Measurements from ENCODE around the gene PTPRC.
A peak's percentile ranks its signal among the peaks of the same experiment; 100 is the strongest.

PTPRC gene

GRCh38 chr1:198711837-198712236 lies 73.0 kb downstream of the PTPRC start:
- DNase-seq, result no peak

DNA sequence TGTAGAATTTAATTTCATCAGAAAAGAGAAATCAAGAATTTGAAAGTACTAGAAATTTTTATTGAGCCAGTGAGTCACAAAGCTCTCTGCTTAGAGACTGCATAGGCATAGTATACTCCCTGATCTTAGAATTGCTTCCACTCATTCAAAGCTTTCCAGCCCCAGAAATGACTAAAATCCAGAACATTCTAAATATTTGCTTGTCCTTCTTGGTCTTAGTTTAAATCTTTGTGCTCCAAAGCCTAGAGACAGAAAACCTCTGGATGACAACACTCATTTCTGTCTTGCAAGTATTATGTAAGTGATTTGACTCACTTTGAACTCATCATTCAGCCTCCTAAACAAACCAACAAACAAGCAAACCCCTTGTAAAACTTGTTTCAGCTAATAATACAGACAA lies 74.2 kb downstream of the PTPRC start:
- DNase-seq, result no peak

- DNase-seq, result no peak
Observed at GRCh38 chr1:198714271-198714670, 75.4 kb downstream of the PTPRC start.

- DNase-seq, result no peak
Observed at GRCh38 chr1:198716051-198716450, 77.2 kb downstream of the PTPRC start.

DNA sequence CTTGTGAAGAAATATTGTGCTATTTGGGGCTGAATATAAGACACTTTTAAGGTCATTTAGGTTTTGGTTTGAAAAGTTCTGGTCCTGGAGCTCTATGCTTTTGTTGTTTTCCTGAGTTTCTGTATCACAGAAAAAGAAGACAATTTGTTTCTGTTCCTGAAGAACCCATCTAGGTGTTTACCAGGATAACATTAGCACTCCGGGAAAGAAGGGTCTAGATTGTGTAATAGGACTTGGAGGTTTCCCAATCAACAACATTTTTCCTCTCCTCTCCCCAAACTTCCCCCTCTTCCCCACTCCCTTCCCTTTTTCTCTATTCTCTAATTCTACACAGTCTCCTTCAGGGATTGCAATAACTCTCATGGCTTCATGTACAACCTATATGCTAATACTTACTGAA lies 78.7 kb downstream of the PTPRC start:
- DNase-seq, result no peak

- DNase-seq, result no peak
Observed at GRCh38 chr1:198723127-198723526, 84.3 kb downstream of the PTPRC start.

DNA sequence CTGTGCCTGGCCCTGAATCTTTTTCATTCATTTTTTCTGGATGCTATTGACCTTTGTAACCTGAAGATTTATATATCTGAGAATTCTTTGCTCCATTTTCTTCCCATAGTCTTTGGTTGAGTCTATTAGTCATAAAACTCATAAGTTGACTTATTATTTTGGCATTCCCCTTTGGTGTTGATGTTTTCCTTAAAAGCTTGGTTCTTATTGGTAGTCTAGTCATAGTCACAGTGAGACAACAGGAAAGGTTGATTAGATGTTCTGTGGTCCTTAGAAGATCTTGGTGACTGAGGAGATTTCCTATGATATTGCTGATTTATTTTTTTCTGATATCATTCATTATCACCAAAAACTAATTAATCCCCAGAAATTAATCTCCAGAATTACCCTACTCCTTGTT lies 86.2 kb downstream of the PTPRC start:
- no peak for DNase-seq

DNA sequence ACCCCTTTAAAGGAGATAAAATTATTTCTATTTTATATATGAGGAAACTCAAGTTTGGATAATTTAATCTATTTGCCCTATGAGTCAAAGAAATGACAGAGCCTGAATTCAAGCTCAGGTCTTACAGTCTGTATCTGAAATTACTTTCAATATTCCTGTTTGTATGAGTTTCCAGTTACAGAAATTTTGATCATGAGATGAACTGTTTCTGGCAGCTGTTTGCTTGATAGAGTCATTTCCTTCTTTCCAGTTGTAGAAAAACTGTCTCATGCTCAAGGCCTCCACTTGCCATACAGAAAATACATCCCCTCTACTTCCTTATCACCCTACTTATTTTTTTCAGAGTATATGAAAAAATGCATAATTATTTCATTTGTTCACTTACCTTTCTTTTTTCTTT lies 87.6 kb downstream of the PTPRC start:
- DNase-seq, result no peak

- no peak for DNase-seq
Observed at GRCh38 chr1:198729195-198729863, 90.5 kb downstream of the PTPRC start.

- DNase-seq, result no peak
Observed at GRCh38 chr1:198730952-198731351, 92.1 kb downstream of the PTPRC start.

DNA sequence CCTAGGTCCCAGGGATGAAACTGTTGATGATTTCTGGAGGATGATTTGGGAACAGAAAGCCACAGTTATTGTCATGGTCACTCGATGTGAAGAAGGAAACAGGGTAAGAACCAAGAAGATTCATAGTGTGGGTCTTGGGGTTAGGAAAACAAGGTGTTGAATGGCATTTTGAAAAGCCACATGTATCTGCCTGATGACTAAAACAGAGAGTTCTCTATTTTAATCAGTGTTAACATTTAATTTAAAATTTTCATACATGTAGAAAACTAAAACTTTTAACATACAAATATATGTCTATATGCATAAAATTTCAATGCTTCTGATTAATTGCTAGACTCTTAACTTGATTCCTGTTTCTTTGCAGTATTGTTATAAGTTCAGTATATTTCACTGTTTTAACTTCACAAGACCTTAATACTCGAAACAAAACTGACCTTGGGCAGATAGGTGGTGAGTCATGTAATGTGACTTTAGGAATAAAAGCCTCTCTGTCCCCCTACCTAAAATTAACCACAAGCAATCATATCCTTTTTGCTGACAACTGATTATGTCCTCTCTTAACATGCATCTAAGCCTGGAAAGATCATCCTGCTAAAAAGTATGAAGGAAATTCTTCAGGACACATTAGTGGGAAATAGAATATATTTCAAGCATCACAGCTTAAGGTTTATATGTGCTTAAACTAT lies 95.6 kb downstream of the PTPRC start:
- DNase-seq, result no peak

- no peak for DNase-seq
Observed at GRCh38 chr1:198741744-198742143, 102.9 kb downstream of the PTPRC start.

GRCh38 chr1:198747127-198747526 lies 108.3 kb downstream of the PTPRC start:
- no peak for DNase-seq

DNA sequence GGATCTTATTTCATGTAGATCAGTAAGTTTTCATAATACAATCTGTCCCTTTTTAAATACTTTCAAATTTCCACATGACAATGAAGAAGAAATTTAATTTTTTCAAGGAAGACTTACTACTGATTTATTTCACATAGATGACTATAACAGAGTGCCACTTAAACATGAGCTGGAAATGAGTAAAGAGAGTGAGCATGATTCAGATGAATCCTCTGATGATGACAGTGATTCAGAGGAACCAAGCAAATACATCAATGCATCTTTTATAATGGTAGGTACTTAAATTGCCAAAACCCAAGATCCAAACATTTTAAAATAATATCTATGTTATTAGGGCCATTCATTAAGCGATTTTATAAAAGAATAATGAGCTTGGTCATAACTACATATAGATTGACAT lies 110.4 kb downstream of the PTPRC start:
- DNase-seq, result no peak

DNA sequence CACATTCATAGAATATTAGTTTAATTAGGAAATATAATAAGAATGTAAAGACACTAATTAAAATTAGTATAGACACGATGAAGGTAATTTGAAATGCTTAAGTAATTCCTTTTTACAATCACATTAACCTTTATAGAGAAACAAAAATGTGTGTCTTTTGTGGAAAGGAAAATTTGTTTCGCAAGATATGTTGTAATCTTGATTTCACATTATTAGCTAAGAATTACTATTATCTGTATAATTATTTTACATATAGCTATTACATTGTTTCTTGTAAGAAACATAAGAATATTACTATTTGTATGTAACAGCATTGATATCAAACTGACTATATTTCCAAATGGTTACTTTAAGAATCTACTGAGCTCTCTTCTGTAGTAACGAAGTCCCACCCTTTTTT lies 111.2 kb downstream of the PTPRC start:
- DNase-seq, result no peak

GRCh38 chr1:198751741-198752140 lies 112.9 kb downstream of the PTPRC start:
- DNase-seq, result no peak

- DNase-seq, result no peak
Observed at GRCh38 chr1:198754670-198755069, 115.8 kb downstream of the PTPRC start.

DNA sequence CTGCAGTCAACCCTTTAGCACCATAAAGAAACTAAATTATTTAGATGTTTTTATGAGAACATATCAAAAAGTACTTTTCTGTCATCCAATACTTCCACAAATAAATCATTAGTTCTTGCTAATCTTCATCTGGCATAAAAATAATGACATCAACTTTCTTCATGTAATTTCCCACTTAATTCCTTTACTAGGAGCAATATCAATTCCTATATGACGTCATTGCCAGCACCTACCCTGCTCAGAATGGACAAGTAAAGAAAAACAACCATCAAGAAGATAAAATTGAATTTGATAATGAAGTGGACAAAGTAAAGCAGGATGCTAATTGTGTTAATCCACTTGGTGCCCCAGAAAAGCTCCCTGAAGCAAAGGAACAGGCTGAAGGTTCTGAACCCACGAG lies 116.9 kb downstream of the PTPRC start:
- DNase-seq, result no peak

- DNase-seq, result peak; percentile 48
Observed at GRCh38 chr1:198756470-198756869, 117.6 kb downstream of the PTPRC start.

GRCh38 chr1:198761859-198762616 lies 123.2 kb downstream of the PTPRC start:
- no peak for DNase-seq

DNA sequence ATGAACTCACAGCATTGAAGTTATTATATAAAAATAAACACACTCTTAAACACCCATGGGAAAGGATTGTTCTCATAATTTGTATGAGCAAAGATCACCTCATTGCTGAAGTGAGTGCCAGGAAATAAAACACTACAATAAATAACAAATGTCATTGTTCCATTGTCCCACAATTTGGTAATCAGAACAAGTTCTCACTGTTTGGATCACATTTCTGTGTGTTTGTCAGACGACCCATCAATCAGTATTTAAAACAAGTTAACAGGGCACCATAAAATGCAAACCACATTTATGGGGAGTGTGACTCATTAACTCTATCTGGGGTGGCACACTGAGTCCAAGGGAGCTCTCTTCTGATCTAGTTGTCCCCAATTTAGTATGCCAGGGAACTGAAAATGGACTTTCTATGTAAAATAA lies 124.5 kb downstream of the PTPRC start:
- peak; percentile 5 for DNase-seq

DNA sequence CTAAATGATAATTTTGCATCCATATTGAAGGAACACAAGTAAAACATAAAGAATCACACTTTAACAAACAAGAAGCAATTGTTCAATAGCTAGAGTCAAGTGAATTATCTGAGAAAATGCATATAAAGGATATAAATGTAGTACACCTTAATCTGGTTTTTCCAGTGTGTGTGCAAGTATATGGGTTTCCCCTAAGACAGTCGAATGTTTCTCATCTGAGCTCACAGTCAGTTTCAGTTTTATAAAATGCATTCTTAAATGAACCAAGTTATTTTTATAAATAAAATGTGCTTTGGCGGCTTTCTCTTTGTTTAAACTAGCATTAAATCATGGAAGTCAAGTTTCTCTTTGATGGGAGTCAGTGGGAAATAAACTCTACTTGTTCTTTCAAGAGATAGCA lies 125.9 kb downstream of the PTPRC start:
- DNase-seq, result no peak

DNA sequence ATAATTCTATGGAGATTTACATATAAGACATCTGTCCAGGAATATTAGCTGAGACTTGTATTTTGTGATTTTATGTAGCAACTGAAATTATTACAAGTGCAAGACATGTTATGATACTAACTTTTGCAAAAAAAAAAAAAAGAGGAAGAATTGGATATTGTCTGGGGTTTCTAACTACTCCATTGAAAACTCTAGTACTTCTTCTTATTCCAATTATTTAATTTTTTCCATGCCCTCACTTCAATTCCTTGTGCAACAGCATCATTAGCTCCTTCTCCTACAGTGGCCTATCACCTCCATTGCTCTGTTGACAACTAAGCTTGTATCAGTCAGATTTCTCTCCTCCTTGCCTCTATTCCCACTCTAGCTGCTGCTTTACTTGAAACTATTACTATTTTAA lies 126.6 kb downstream of the PTPRC start:
- no peak for DNase-seq

- peak; percentile 76 for DNase-seq
Observed at GRCh38 chr1:198771563-198772153, 132.8 kb downstream of the PTPRC start.
